Stimulated activated naive B cell treated with anti-CD40 and anti-IgM and Interleukin-4, amounts not matched to agents 10 μg/mL and 1 μg/mL and 100 μg/mL, for 72 hours (primary cell): ENCODE results near the gene SPATA31E1.

Experiments
- ATAC-seq, 2 donors: fragments of 150-1000 bp; cut with Tn5 transposase; replicated peaks; 2 replicates each; pipeline ENCODE4 v1.10.0; 2021; ENCODE audit warnings: moderate library complexity in 1 of 2
- DNase-seq: peaks from one replicate; pipeline ENCODE4 v3.0.0; 2021
- H3K27ac Mint-ChIP-seq: one replicate; pipeline ENCODE4 v1.8.0; 2022; ENCODE audit warnings: mild to moderate bottlenecking, mixed read lengths
- H3K27me3 Mint-ChIP-seq, 2 donors: one replicate each; pipeline ENCODE4 v1.8.0; 2022; ENCODE audit warnings: mixed read lengths in 2 of 2
- H3K36me3 Mint-ChIP-seq, 2 donors: one replicate each; pipeline ENCODE4 v1.8.0; 2022; ENCODE audit warnings: mixed read lengths in 2 of 2, mild to moderate bottlenecking in 1 of 2
- H3K4me1 Mint-ChIP-seq, 2 donors: one replicate each; pipeline ENCODE4 v1.8.0; 2022; ENCODE audit warnings: mixed read lengths in 2 of 2, mild to moderate bottlenecking in 1 of 2
- H3K4me3 Mint-ChIP-seq, 2 donors: one replicate each; pipeline ENCODE4 v1.8.0; 2022; ENCODE audit warnings: mild to moderate bottlenecking in 2 of 2, mixed read lengths in 2 of 2, moderate library complexity in 1 of 2
- H3K9me3 Mint-ChIP-seq, 2 donors: one replicate each; pipeline ENCODE4 v1.8.0; 2022; ENCODE audit warnings: mixed read lengths in 2 of 2, mild to moderate bottlenecking in 1 of 2

SPATA31E1 gene

DNA sequence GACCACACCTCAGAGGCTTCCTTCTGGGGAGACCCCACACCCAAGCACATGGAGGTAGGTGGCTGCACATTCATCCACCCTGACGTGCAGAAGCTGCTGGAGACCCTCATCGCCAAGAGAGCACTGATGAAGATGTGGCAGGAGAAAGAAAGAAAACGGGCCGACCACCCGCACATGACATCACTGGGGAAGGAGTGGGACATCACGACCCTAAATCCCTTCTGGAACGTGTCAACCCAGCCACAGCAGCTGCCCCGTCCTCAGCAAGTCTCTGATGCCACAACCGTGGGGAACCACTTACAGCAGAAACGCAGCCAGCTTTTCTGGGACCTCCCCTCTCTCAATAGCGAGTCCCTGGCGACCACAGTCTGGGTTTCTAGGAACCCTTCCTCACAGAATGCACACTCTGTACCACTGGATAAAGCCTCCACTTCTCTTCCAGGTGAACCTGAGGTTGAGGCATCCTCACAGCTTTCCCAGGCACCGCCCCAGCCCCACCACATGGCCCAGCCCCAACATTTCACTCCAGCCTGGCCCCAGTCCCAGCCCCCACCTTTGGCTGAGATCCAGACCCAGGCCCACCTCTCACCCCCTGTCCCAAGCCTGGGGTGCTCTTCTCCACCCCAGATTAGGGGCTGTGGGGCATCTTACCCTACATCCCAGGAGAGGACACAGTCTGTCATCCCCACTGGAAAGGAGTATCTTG lies 3.0 kb downstream of the SPATA31E1 start:
- no peaks in the 10 kb centered on the region for H3K4me1 Mint-ChIP-seq

DNA sequence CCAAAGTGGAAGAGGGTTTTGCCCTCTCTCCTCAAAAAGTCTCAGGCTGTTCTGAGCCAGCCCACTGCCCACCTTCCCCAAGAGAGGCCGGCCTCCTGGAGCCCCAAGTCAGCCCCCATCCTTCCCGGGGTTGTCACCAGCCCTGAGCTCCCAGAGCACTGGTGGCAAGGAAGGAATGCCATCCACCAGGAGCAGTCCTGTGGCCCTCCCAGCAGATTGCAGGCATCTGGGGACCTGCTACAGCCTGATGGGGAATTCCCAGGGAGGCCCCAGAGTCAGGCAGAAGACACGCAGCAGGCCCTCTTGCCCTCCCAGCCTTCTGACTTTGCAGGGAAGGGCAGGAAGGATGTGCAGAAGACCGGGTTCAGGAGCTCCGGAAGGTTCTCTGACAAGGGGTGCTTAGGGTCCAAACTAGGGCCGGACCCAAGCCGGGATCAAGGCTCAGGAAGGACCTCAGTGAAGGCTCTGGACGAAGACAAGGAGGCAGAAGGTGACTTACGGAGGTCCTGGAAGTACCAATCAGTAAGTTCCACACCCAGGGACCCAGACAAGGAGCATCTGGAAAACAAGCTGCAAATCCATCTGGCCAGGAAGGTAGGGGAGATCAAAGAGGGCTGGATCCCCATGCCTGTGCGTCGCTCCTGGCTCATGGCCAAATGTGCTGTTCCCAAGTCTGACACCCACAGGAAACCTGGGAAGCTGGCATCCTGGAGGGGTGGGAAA lies 3.7 kb downstream of the SPATA31E1 start:
- H3K27ac Mint-ChIP-seq = no peak overlapping the region
- no peak for DNase-seq
- no peak overlapping the region for H3K4me3 Mint-ChIP-seq
- H3K27me3 Mint-ChIP-seq = peaks cover 10 to 11% of the 10 kb centered on the region in 2 donors
- H3K9me3 Mint-ChIP-seq = no peaks in the 10 kb centered on the region
- H3K4me1 Mint-ChIP-seq = no peaks in the 10 kb centered on the region
- ATAC-seq = no peak
- no peaks in the 10 kb centered on the region for H3K36me3 Mint-ChIP-seq

More for the DNA sequence above, 3.0 kb downstream of the SPATA31E1 start:
- no peak for DNase-seq
- Mint-ChIP-seq H3K4me3 (no peak overlapping the region), H3K27ac (no peak overlapping the region), H3K27me3 (peaks cover 7 to 8% of the 10 kb centered on the region in 2 donors), H3K36me3 (no peaks in the 10 kb centered on the region), H3K9me3 (no peaks in the 10 kb centered on the region)
- ATAC-seq = no peak

DNA sequence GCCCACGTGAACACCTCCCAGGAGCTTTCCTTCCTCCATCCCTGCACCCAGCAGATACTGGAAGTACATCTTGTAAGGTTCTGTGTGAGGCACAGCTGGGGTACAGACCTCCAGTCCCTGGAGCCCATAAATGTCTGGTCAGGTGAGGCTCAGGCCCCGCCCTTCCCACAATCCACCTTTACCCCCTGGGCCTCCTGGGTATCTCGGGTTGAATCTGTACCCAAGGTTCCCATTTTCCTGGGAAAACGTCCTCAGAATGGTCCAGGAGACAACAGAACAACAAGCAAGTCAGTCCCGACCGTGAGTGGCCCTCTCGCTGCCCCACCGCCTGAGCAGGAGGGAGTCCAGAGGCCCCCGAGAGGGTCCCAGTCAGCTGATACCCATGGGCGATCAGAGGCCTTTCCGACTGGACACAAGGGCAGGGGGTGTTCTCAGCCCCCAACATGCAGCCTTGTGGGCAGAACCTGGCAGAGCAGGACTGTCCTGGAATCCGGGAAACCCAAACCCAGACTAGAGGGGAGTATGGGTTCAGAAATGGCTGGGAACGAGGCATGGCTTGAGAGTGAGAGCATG lies 4.3 kb downstream of the SPATA31E1 start:
- ATAC-seq (no peak), DNase-seq (no peak)
- no peaks in the 10 kb centered on the region for H3K36me3 Mint-ChIP-seq
- H3K4me1 Mint-ChIP-seq = no peaks in the 10 kb centered on the region
- H3K4me3 Mint-ChIP-seq = no peak overlapping the region
- no peaks in the 10 kb centered on the region for H3K9me3 Mint-ChIP-seq
- no peak overlapping the region for H3K27ac Mint-ChIP-seq
- peaks cover 10 to 11% of the 10 kb centered on the region in 2 donors for H3K27me3 Mint-ChIP-seq

DNA sequence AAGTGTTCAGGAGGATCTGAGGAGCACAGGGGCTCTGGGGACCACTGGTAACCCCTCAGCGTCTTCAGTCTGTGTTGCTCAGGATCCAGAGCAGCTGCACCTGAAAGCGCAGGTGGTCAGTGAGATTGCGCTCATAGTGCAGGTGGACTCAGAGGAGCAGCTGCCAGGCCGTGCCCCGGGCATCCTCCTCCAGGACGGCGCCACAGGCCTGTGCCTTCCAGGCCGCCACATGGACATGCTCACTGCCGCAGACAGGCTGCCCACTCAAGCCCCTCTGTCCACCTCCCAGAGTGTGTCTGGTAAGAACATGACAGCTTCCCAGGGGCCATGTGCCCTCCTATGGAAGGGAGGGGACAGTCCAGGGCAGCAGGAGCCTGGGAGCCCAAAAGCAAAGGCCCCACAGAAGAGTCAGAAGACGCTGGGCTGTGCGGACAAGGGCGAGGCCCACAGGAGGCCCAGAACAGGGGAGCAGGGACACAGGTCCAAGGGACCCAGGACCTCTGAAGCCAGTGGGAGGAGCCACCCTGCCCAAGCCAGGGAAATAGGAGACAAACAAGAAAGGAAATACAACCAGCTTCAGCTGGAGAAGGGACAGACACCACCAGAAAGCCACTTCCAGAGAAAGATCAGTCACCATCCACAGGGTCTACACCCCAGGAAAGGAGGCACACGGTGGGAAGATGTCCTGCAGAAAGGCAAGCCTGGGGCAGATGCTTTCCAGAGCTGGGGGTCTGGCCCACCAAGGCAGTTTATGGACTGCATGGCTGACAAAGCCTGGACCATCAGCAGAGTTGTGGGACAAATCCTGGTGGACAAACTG lies 5.2 kb downstream of the SPATA31E1 start:
- DNase-seq (no peak), ATAC-seq (no peak)
- Mint-ChIP-seq H3K9me3 (no peaks in the 10 kb centered on the region), H3K4me1 (no peaks in the 10 kb centered on the region), H3K4me3 (no peak overlapping the region), H3K27ac (no peak overlapping the region), H3K36me3 (no peaks in the 10 kb centered on the region), H3K27me3 (peaks cover 10 to 11% of the 10 kb centered on the region in 2 donors)

DNA sequence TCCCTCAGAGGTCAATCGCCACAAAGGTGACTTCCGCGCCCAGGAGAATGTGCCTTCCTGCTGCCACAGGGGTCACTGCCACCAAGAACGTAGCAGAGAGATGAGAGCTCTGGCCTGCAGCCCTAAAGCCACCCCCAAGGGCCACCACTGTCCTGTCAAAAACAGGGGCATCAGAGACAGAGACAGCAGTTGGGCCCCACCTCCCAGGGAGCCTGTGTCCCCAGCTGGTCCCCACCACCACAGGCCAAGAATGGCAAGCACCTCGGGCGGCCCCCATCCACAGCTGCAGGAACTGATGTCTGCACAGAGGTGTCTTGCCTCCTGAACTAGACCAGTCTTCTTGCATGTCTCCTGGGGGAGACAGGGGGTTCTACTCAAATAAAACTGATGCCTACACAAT lies 5.8 kb downstream of the SPATA31E1 start:
- Mint-ChIP-seq H3K27ac (no peak overlapping the region), H3K27me3 (peaks cover 10 to 11% of the 10 kb centered on the region in 2 donors), H3K9me3 (no peaks in the 10 kb centered on the region), H3K36me3 (no peaks in the 10 kb centered on the region), H3K4me1 (no peaks in the 10 kb centered on the region), H3K4me3 (no peak overlapping the region)
- DNase-seq = no peak
- ATAC-seq = no peak

DNA sequence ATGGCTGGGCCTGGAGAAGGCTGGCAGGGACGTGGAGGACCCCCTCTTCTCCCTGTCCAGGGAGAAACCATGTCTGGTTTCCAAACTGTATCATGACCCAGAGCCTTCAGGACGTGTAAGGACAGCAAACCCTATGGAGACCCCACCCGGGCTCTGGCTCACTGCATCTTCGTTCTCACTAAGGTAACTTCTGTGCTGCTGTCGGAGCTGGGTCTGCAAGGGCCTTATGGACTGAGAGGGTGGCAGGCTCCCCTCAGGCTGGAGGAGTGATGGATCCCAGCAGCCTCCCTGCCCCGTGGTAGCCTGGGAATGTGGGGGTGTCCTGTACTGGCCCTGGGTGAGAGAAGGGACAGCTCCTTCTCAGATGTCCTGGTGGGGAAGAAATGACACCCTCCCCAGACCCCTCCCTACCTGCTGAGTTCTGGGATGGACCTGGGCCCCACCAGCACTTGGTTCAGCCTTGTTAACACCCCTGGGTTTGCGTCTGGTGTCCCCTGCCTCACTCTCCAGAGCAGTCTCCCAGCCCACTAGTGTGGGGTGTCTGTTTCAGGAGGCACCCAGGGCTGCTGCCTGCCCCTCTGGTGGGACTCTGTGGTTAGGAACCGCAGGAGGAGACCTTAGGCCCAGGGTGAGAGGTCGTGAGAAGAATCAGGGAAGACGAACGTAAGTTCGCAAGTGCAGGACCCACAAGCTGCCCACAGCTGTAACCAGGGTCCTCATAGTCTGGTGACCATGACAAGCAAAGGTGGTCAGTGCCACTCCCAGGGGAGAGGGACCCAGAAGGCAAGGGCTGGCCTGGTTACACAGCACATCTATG lies 6.6 kb downstream of the SPATA31E1 start:
- H3K27me3 Mint-ChIP-seq = peaks cover 11 to 16% of the 10 kb centered on the region in 2 donors
- H3K4me3 Mint-ChIP-seq = no peak overlapping the region
- H3K9me3 Mint-ChIP-seq = peaks cover 0 to 3% of the 10 kb centered on the region in 2 donors
- no peak overlapping the region for H3K27ac Mint-ChIP-seq
- no peaks in the 10 kb centered on the region for H3K36me3 Mint-ChIP-seq
- no peak for ATAC-seq
- H3K4me1 Mint-ChIP-seq = no peaks in the 10 kb centered on the region
- DNase-seq = no peak

DNA sequence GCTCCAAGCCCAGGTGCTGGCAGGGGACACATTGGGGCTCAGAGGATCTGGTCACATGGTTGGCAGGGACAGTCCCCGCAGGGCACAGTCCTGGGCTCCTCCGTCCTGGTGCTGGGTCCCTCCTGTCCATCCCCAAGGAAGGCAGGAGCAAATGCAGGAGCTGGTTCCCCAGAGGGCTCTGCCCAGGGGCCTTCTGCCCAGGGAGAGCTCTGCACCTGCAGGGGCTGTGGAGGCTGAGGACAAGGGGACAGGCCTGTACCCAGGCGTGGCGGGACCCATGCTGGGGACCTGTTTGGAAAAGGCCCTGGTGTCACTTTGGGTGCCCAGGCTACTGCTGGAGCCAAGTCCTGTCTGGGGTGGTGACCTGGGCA lies 7.2 kb downstream of the SPATA31E1 start:
- Mint-ChIP-seq H3K4me1 (no peaks in the 10 kb centered on the region), H3K36me3 (no peaks in the 10 kb centered on the region), H3K4me3 (no peak overlapping the region), H3K27ac (no peak overlapping the region), H3K9me3 (peaks cover 0 to 3% of the 10 kb centered on the region in 2 donors), H3K27me3 (peaks cover 14 to 22% of the 10 kb centered on the region in 2 donors)
- DNase-seq = no peak
- no peak for ATAC-seq

DNA sequence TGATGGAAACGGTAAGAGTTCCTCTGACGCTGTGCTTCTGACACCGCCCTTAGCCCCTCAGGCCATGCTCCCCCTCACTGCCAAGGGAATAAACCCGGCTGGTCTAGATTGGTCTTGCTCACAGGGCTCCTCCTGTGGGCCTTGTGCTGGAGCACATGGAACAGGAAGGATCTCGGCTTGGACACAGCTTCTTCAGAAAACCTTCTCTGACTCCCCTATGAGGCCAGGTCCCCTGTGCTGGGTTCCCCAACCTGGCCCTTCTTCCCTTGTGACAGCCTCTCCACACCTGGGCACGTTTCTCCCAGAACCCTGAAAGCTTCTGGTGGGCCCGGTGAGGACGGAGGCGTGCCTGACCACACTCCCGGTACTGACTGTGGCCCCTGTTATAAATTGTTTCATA lies 8.2 kb downstream of the SPATA31E1 start:
- no peak overlapping the region for H3K27ac Mint-ChIP-seq
- no peak for DNase-seq

DNA sequence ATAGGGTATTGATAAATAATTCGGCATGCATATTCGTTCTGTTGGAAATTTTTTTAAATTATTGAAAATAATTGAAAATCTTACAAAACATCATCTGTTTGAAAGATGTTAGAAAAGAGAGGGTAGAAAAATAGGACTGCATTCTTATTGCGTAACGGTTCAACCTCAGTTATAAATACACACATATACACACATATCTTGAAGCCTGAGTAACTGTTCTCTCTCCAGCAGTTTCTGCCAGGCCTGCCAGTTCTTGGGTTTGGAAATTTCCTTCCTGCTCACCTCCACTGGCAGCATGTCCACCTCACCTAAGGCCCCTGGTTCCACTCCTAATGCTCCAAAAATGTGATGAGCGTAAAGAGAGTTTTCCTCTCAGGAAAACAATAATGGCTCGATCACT lies 9.1 kb downstream of the SPATA31E1 start:
- no peak for DNase-seq
- H3K36me3 Mint-ChIP-seq = no peaks in the 10 kb centered on the region
- H3K27me3 Mint-ChIP-seq = peaks cover 13 to 28% of the 10 kb centered on the region in 2 donors
- peaks cover 0 to 3% of the 10 kb centered on the region in 2 donors for H3K9me3 Mint-ChIP-seq
- no peak for ATAC-seq
- no peak overlapping the region for H3K4me3 Mint-ChIP-seq
- H3K27ac Mint-ChIP-seq = no peak overlapping the region
- H3K4me1 Mint-ChIP-seq = no peaks in the 10 kb centered on the region

More for the DNA sequence above, 8.2 kb downstream of the SPATA31E1 start:
- ATAC-seq = no peak
- Mint-ChIP-seq H3K36me3 (no peaks in the 10 kb centered on the region), H3K9me3 (peaks cover 0 to 3% of the 10 kb centered on the region in 2 donors), H3K4me1 (no peaks in the 10 kb centered on the region), H3K4me3 (no peak overlapping the region), H3K27me3 (peaks cover 13 to 28% of the 10 kb centered on the region in 2 donors)

DNA sequence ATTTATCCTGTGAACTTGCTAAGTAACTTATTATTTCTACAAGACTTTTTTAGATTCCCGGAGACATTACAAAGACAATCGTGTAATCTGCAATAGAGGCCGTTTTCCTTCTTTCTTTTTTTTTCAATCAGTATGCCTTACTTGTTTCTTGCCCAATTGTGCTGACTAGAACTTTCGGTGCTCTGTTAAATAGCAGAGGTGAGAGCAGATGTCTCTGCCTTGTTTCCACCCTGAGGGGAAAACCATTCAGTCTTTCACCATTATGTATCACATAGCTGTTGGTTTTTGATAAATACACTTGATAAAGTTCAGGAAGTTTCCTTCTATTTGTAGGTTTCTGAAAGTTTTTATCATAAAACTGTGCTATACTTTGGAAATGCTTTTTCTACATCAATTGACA lies 10.3 kb downstream of the SPATA31E1 start:
- DNase-seq (no peak), ATAC-seq (no peak)
- H3K4me3 Mint-ChIP-seq = no peak overlapping the region
- H3K27ac Mint-ChIP-seq = no peak overlapping the region
- no peaks in the 10 kb centered on the region for H3K36me3 Mint-ChIP-seq
- no peaks in the 10 kb centered on the region for H3K4me1 Mint-ChIP-seq
- H3K27me3 Mint-ChIP-seq = peaks cover 13 to 25% of the 10 kb centered on the region in 2 donors
- peaks cover 3 to 4% of the 10 kb centered on the region in 2 donors for H3K9me3 Mint-ChIP-seq

DNA sequence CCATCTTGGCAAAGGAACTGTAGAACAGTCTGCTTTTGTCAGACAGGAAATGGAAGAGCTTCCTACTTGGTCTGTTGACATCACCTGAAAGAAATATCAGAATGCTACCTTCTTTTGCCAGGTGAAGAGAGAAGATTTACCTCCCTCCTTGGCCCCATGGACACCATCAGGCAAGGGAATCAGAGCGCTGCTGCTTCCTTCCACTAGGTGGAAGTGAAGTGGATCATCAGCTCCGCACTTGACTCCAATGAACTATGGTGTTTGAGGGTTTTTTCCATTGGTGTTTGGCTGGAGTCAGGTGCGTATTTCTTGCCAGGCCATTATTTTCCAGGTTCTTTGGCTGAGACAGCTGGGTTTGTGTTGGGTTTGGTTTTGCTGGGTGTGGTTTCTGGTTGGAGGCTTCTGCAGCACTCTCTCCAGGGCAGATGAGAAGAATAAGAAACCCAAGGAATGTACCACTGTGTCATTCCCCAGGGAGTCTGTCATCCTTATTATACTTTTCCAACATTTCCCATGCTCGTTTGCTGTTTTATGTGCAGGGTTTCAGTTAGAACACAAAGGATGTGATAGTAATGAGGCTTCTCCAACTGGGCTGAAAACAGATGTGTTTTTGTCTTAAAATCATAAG lies 12.4 kb downstream of the SPATA31E1 start:
- no peaks in the 10 kb centered on the region for H3K36me3 Mint-ChIP-seq
- H3K4me3 Mint-ChIP-seq = no peak overlapping the region
- H3K9me3 Mint-ChIP-seq = peaks cover 4 to 5% of the 10 kb centered on the region in 2 donors
- ATAC-seq = no peak
- no peak for DNase-seq
- no peak overlapping the region for H3K27ac Mint-ChIP-seq
- H3K4me1 Mint-ChIP-seq = no peaks in the 10 kb centered on the region
- peaks cover 13 to 28% of the 10 kb centered on the region in 2 donors for H3K27me3 Mint-ChIP-seq

DNA sequence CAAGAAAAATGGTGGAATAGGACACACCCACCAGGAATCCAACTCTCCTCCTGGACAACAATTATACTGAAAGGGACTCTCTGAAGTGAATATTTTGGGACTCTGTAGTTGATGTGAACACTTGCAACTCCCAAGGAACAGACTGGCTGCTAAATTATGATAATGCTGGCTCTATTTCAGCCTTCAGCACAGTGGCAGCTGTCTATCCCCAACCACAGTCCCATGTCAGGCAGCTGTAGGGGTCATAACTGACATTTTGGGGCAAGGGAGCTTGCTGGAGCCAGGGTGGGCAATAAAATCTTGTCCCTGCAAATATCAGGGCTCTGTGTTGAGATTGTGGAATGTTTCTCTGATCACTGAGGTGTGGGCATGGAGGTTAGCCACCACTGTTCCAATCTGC lies 14.2 kb downstream of the SPATA31E1 start:
- ATAC-seq (no peak), DNase-seq (no peak)
- no peaks in the 10 kb centered on the region for H3K4me1 Mint-ChIP-seq
- no peaks in the 10 kb centered on the region for H3K36me3 Mint-ChIP-seq
- H3K27ac Mint-ChIP-seq = no peak overlapping the region
- H3K27me3 Mint-ChIP-seq = peaks cover 7 to 24% of the 10 kb centered on the region in 2 donors
- peaks cover 6 to 10% of the 10 kb centered on the region in 2 donors for H3K9me3 Mint-ChIP-seq
- H3K4me3 Mint-ChIP-seq = no peak overlapping the region

DNA sequence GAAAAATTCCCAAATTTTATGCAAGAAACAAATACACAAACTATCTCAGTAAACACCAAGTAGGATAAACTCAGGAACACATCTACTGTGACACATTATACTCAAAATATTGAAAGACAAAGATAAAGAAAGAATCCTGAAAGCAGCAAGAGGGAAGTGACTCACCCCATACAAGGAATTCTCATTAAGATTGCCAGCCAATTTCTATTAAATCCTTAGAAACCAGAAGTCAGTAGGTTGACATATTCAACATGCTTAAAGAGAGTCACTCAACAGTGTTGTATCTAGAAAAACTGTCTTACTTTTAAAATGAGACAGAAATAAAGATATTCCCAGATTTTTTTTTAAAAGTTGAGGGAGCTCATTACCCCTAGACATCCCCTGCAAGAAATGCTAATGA lies 15.5 kb downstream of the SPATA31E1 start:
- DNase-seq (no peak), ATAC-seq (no peak)
- Mint-ChIP-seq H3K27ac (no peak overlapping the region), H3K4me1 (no peaks in the 10 kb centered on the region), H3K27me3 (peaks cover 7 to 24% of the 10 kb centered on the region in 2 donors), H3K36me3 (no peaks in the 10 kb centered on the region), H3K9me3 (peaks cover 9 to 10% of the 10 kb centered on the region in 2 donors), H3K4me3 (no peak overlapping the region)
